NCI-H460 (cell line): ENCODE results near the gene C11orf52. TPM values are rescaled to one million over a fixed set of nuclear protein-coding genes. Genes with fewer than 3 reads are reported as not detected.
"Not testable (repeated sequence)": the region's sequence is repeated elsewhere in the genome, so short reads cannot be mapped to it uniquely, and the experiment has no call there.

Experiments
- DNase-seq: peaks from one replicate; pipeline ENCODE4 v3.0.0-alpha.2; 2016; ENCODE audit warnings: low read depth; ENCODE audit errors: extremely low read depth
- total RNA-seq: library from RNA; depleted of rRNA; stranded (reverse); fragments of >200 nt; shearing (Covaris generic); gene quantifications from 2 replicates; pipeline ENCODE4 v1.2.3, GENCODE V29; 2014

Gene C11orf52
- total RNA-seq, 1 experiment from 2014 or later: 0.25 TPM

DNA sequence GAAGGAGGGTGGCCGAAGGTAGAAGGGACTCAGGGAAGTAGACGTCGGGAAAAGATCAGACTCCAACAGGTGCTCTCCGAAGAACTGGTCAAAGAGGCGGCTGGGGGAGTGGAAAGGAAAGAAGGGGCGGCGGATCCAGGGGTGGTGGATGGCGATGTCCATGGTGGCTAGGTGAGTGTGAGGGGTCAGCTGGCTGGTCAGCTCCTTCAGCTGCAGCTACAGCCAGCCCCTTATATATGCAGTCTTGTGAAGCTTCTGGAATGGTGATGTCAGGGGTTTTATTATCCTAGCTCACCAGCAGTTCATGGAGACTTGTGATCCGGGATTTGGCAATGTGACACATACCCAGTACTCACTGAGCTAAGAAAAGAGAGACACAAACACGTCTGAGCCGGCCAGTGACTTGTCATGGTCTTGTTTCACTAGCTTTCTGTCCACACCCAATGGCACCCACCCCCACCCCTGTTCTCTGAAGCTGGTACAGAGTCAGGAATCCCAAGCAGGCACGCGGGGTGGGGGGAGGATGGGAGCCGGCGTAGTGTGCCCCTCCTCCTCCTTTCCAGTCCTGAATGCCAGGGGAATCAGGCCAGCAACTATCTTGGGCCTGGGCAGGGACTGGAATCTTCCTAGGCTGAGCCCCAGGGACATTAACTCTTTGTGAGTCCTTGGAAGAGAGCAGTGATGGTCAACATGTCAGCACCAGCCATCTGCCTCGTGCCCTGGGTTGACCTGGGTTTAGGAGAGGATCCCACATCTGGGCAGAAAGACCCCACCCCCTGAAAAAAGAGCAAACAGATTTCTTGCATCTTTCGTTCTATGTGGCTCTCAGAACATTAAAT, 6.9 kb upstream of the C11orf52 start, which contains the start of gene CRYAB:
TSS of gene CRYAB (minus strand) at position 208 of the 839 bp plus-strand sequence. CDS start at position 162, 46 bp downstream.
- peak; percentile 59 for DNase-seq

DNA sequence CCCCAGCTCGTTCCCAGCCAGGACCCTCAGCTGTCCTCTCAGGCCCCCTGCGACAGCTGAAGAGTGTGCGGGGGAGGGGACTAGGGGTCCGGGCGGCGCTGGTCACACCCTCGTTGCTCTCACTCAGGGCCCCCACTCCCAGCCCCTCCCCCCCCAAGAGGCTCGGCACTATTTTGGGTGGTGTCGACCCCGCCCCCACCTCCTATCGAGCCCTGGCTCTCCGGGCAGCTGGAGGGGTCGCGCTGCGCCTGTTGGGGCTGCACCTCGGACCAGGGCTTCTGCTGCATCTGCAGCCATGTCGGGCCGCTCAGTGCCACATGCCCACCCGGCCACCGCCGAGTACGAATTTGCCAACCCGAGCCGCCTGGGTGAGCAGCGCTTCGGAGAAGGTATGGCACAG, 6.2 kb upstream of the C11orf52 start, which contains the start of gene HSPB2:
TSS of gene HSPB2 (plus strand) at position 200 of the 400 bp plus-strand sequence. CDS start at position 296, 96 bp downstream.
- DNase-seq: no peak

DNA sequence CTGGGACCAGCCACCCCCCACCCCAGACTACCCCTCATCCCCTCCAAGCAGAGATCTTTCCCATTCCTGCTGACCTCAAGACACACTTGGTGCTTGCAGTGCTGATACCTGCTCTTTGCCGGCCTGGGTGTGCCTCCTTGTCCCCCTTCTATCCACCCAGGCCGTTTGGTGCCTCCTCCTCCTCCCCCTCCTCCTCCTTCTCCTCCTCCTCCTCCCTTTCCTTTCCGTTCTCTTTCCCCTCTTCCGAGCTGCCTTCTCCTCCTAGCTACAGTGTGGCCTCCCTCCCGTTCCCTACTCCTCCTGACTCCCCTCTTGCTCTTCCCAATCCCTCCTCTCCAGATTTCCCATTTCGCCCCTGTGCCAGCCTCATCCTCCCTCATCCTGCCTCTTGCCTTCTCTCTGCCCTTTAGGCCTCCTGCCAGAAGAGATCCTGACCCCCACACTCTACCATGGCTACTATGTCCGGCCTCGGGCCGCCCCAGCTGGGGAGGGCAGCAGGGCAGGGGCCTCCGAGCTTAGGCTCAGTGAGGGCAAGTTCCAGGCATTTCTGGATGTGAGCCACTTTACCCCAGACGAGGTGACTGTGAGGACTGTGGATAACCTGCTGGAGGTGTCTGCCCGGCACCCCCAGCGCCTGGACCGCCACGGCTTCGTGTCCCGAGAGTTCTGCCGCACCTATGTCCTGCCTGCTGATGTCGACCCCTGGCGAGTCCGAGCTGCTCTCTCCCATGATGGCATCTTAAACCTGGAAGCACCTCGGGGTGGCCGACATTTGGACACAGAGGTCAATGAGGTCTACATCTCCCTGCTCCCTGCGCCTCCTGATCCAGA, 5.5 kb upstream of the C11orf52 start:
- no peak for DNase-seq

DNA sequence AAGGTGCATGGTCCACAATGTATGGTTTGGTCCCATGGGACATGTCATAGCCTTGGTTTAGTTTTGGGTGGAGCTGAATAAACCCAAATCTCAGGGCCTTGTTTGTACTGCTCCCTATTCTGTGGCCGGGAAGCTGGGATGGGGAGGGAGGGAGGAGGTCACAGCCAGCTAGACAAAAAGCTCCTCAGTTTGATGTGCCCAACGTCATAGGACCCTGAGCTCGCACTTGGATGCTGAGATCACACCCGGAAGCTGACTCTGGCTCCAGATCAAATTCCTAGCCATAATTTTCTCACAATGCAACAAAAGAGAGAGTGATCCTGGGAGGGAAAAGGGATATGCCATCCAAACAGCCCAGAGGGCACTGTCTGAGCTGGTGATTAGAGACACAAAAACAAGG, 4.7 kb upstream of the C11orf52 start:
- no peak for DNase-seq

DNA sequence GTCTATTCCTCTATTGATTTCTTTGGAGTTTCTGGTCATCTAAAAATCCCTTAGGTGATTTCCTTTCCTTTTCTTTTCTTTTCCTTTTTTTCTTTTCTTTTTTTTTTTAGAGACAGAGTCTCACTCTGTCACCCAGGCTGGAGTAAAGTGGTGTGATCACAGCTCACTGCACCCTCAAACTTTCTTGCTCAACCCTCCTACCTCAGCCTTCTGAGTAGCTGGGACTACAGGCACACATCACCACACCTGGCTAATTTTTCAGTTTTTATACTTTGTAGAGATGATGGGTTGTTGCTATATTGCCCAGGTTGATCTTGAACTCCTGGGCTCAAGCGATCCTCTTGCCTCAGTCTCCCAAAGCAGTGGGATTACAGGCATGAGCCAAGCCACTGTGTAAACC, 1.9 kb upstream of the C11orf52 start:
- DNase-seq: no peak

DNA sequence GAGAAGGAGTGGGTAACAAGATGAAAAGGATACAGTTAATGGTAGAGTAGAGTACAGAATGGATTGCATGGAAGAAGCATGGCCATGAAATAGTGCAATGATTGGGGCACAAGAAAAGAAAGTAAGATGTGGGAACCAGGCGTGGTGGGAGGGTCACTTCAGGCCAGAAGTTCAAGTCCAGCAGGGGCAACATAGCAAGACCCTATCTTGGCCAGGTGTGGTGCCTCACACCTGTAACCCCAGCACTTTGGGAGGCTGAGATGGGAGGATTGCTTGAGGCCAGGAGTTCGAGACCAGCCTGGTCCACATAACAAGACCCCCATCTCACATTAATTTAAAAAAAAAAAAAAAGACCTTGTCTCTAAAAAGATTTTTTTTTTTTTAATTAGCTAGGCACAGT, 1.4 kb upstream of the C11orf52 start:
- no peak for DNase-seq

DNA sequence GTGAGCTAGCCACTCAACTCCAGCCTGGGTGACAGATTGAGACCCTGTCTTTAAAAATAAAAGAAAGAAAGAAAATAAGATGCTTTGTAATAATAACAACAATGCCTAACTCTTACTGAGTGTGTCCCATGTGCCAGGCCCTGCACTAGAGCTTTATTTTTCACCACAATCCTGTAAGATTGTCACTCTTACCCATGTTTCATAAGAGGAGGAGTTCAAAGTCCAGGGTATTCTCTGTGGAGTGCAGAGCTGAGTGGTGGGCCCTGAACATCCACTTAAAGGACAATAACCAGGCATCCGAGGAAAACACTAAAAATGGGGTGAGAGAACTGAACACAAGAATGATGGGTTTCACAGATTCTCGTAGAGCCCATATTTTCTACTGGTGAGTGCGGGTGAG, 925 bp upstream of the C11orf52 start:
- DNase-seq: no peak

DNA sequence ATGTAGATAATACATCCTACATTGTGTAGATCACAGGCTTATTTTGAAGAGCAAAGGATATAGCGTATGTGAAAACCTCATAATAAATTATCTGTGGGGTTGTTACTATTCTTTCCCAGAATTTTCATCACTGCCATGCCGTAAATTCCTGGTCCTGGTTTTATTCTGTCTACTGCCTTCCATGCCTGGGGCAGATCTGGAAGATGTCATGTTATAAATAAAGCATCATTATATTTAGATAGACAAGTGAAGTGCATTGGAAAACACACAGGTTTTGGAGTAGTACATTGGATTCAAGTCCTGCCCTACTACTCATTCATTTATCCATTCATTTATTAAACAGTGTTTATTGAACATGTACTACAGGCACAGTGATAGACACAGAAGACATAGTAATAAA, 2.2 kb downstream of the C11orf52 start:
- no peak for DNase-seq

DNA sequence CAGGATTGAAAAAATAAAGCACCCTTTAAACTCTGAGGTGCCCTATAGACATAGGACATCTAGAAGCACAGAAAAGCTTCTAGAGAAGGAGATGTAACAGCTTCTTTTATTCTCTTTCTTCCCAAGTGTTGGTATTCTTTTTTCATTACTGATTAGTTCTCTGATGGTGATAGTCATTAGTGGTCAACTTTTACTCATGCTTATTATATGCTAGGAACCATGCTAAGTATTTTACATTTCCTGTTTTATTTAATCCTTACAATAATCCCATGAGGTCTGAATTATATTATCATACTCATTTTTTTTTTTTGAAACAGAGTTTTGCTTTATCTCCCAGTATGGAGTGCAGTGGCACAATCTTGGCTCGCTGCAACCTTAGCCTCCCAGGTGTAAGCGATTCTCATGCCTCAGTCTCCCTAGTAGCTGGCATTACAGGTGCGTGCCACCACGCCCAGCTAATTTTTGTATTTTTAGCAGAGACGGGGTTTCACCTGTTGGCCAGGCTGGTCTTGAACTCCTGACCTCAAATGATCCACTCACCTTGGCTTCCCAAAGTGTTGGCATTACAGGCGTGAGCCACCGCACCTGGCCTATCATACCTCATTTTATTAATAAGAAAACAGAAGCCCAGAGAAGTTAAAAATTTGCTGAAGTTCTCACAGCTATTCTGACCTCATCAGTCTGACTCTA, 3.0 kb downstream of the C11orf52 start:
- no peak for DNase-seq

DNA sequence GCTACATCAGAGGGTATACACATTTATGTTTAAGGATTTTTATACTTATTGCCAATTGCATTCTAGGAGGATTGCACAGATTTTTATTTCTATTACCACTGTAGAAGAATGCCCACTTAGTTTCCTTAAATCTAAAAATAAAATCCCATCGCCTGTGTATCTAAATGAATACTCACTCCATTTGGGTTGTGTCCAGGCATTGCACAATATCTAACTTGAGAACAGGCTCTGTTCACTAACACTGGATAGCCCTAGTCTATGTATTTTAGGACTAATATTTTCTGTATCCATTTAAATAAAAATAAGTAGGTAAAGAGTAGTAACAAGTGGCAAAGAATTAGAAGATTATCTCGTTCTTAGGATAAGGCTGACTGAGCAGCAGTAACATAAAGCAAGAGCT, 4.1 kb downstream of the C11orf52 start:
- DNase-seq: no peak

DNA sequence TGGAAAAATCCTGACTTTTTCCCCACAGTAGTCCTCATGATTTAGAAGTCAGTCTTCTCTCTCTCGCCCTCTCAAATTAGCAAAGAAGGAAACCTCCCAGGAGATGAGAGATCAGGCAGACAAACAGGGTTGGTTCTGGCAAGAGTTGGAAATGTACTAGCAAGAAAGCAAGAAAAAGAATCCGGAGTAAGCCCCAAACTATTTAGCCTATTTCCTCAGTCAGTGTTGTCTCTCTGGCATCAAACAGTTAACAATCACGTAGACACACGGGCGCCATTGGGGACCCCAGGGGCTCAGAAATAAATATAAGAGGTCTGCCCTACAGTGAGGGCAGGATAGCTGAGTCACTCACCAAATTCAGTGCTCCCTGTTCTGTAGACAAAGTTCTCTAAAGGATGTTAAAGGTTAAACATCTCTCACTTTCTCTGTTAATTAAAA, 4.7 kb downstream of the C11orf52 start:
- no peak for DNase-seq

DNA sequence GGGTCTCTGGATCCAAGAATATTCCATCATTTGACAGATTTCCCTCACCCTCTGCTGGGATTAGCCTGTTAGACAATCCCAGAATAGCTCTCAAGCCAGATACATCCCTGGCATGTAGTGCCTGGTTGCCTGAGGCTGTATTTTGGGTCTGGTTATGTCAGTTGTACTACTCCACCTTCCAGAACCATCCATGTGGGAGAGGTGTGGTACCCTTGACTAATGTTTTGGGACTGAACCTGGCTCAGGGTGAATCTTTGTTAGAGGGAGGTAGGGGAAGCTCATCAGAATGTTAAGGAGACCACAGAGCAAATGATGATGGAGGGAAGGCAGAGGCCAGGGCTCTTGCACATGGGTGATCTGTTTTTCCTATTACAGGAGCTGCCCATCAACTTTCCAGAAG, 5.2 kb downstream of the C11orf52 start:
- DNase-seq: no peak

DNA sequence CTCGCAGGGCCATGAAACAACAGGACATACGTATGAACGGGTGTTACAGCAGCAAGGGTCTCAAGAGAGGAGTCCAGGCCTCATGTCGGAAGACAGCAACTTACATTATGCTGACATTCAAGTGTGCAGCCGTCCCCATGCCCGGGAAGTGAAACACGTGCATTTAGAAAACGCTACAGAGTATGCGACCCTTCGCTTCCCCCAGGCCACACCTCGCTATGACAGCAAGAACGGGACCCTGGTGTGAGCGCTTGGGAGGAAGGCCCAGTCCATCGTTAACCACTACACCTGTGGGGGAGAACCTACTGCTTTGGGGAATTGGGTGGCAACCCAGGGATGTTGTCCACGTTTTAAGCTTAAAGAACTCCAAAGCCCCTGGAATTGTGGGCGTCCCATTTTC, 7.2 kb downstream of the C11orf52 start:
- DNase-seq: no peak

DNA sequence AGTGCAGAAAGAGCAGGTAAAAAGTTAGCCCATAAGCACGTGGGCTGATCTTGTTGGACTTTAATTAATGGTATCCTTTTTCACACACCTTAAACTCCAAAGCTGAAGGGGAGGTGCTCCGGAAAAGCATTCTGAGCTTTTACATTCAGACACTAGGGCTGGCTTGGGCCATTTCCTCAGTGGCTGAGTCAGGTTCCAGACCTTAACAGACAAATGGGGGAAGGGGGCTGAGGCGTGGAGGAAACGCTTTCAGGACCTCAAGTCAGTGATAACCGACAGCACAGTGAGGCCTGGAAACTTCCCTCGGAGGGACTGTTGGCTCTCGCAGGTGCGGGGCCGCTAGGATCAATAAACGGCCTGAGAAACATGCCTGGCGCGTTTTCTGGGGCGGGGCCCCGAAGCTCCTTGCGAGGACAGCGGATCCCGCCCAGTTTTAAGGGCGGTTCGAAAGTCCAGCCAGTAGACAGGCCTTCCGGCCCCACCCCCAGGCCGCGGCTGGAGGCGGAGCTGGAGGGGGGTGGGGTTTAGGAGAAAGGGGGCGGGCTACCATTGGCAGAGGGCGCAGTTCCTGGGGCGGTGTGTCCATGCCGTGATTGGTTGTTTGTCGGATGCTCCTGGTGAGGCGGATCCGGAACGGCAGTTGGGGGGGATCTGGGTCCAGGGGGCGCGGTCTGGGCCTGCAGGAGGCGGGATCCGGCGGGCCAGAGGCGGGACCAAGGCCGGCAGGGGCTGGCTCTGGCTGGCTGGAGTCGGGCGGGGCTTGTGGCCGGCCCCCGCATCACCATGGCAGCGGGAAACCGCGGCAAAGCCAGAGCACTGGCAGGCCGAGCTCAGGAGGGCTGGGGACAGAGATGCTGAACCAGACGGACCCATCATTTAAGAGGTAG, 8.0 kb downstream of the C11orf52 start:
- DNase-seq: peak; percentile 90

DNA sequence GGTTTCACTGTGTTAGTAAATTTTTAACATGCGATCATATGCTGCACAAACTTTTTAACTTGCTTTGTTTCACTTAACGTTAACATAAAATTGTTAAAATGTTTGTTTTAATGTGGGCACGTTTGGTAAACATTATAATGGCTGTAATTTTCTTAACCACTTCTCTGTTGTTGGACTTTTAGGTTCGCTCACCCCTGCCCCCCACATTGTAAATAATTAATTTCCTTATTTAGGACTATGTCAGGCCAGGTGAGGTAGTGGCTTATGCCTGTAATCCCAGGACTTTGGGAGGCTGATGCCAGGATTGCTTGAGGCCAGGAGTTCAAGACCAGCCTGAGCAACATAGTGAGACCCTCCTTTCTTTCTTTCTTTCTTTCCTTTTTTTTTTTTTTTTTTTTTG, 11.8 kb downstream of the C11orf52 start:
- DNase-seq: no peak

DNA sequence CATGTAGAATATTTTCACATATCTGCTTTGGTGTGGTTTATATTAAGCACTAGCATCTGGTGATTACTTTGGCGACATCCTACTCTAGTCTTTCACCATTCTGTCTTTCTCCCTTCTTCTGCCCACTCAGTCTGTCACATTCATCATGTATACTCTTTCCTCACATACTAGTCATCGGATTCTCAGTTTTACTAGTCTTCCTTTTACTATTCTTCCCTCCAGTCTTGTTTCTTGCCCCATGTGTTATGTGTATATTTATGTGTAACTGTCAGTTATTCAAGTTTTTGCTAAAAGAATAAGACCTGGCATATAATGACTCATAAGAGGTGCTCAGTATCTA, 13.9 kb downstream of the C11orf52 start:
- no peak for DNase-seq

DNA sequence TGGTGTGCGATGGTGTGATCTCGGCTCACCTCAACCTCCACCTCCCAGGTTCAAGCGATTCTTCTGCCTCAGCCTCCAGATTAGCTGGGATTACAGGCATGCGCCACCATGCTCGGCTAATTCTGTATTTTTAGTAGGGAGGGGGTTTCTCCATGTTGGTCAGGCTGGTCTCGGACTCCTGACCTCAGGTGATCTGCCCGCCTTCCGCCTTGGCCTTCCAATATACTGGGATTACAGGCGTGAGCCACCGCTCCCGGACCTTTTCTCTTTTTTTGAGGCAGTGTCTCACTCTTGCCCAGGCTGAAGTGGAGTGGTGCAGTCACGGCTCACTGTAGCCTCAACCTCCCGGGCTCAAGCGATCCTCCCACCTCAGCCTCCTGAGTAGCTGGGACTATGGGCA, 14.5 kb downstream of the C11orf52 start:
- not testable (repeated sequence) for DNase-seq

DNA sequence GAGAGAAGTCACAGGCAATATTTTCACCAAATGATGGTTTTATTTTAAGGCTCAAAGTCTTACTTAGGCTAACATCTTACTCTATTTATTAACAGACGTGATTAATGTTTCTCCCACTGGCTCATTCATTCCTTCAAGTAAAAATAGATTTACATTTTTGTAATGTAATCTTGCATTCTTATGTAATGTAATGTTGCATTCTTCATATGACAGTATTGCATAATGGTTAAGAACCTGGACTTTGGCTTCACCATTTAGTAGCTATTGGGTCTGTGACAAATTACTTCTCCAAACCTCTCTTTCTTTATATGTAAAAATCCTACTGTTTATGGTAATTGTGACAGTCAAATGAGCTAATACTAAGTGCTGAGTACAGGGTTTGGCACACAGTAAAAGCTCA, 15.2 kb downstream of the C11orf52 start:
- no peak for DNase-seq

DNA sequence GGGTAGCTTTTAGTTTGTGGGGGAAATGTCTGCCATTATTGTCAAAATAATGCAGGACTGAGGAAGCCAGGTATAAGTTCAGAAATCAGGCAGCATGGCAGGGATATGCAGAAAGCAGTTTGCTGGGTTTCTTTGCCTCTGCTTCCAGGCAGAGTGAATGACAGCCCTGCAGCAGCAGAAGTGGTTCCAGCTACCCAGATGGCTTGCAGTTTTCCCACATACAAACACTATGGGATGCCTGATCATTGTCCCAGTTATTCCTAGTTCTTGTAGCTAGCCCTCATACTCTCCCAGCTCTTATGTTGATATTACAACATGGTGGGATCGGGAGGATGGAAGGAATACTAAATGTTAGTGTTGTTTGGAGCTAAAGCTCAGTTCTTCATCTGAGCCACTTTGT, 15.6 kb downstream of the C11orf52 start:
- no peak for DNase-seq
